H1 (cell line): Measurements from ENCODE around the gene POFUT2. TPM values are rescaled to one million over a fixed set of nuclear protein-coding genes. Genes with fewer than 3 reads are reported as not detected.

Source experiments
- CTCF ChIA-PET: fragments of 300-600 bp; sonication (Branson Sonifier 250); formaldehyde crosslinking; loops from one replicate; lab custom pipeline; 2021; ENCODE audit not compliant: partially characterized antibody; lab: Charles Lee
- POLR2A ChIA-PET: fragments of 300-600 bp; sonication (Branson Sonifier 250); formaldehyde crosslinking; loops from one replicate; lab custom pipeline; 2021; ENCODE audit warnings: inconsistent platforms; ENCODE audit not compliant: partially characterized antibody; lab: Charles Lee
- DNase-seq, 2 experiments: peaks; one replicate each; pipeline versions ENCODE4 v3.0.0 to v3.0.0-alpha.2; 2010 to 2022; ENCODE audit warnings: low spot score in 2 of 2, low read depth in 1 of 2, mixed read lengths in 1 of 2
- FAIRE-seq: peaks from 2 replicates; lab custom pipeline; 2011; peaks lifted over from hg19 to GRCh38; lab: Jason Lieb, UNC
- H2AFZ ChIP-seq: 2 replicates; pipeline ENCODE4 v1.8.1; 2012; ENCODE audit warnings: low read length, inconsistent platforms
- H2AK5ac ChIP-seq: 2 replicates; pipeline ENCODE4 v1.6.1; 2013; ENCODE audit warnings: low read depth, low read length
- H2BK120ac ChIP-seq: replicated peaks from 2 replicates; pipeline ENCODE3; 2013; ENCODE audit warnings: low read depth, low read length, inconsistent platforms
- H2BK12ac ChIP-seq: 2 replicates; pipeline ENCODE4 v1.6.1; 2013; ENCODE audit warnings: low read depth, low read length
- H2BK15ac ChIP-seq: 2 replicates; pipeline ENCODE4 v1.6.1; 2013; ENCODE audit warnings: low read length
- H2BK20ac ChIP-seq: 2 replicates; pipeline ENCODE4 v1.6.1; 2013; ENCODE audit warnings: low read length
- H2BK5ac ChIP-seq: 2 replicates; pipeline ENCODE4 v1.6.1; 2013; ENCODE audit warnings: low read depth, low read length
- H3K14ac ChIP-seq: 2 replicates; pipeline ENCODE4 v1.6.1; 2013; ENCODE audit warnings: inconsistent platforms; ENCODE audit not compliant: insufficient read length
- H3K18ac ChIP-seq: 2 replicates; pipeline ENCODE4 v1.6.1; 2013; ENCODE audit warnings: low read length; ENCODE audit errors: extremely low read depth
- H3K23ac ChIP-seq: 2 replicates; pipeline ENCODE4 v1.6.1; 2013; ENCODE audit warnings: inconsistent platforms; ENCODE audit not compliant: insufficient read length
- H3K23me2 ChIP-seq: 2 replicates; pipeline ENCODE4 v1.6.1; 2013; ENCODE audit warnings: low read depth, low read length
- H3K27ac ChIP-seq: 2 replicates; pipeline ENCODE4 v1.6.1; 2011; ENCODE audit warnings: low read depth, low read length, inconsistent platforms
- H3K27me3 ChIP-seq, 4 experiments: replicated peaks in 1 of 4; 1 replicate in 1 of 4; 2 replicates in 3 of 4; pipeline versions ENCODE4 v1.6.1 to v1.8.1; 2011 to 2013; ENCODE audit warnings: low read length in 3 of 4, mild to moderate bottlenecking in 3 of 4, inconsistent platforms in 2 of 4, mixed read lengths in 2 of 4, moderate library complexity in 1 of 4; ENCODE audit not compliant: control insufficient read depth in 3 of 4, insufficient read depth in 3 of 4; ENCODE audit errors: extremely low read depth in 1 of 4
- H3K36me3 ChIP-seq, 4 experiments: 2 replicates each; pipeline versions ENCODE4 v1.6.1 to v1.8.1; 2011 to 2013; ENCODE audit warnings: mild to moderate bottlenecking in 4 of 4, low read length in 3 of 4, moderate library complexity in 2 of 4, control low read depth in 1 of 4, inconsistent platforms in 1 of 4; ENCODE audit not compliant: insufficient read depth in 4 of 4, control insufficient read depth in 2 of 4
- H3K4ac ChIP-seq: replicated peaks from 2 replicates; pipeline ENCODE3; 2013; ENCODE audit warnings: low read length, low read depth, mixed read lengths, inconsistent platforms; ENCODE audit not compliant: insufficient read length
- H3K4me1 ChIP-seq, 4 experiments: replicated peaks in 1 of 4; 1 replicate in 1 of 4; 2 replicates in 3 of 4; pipeline versions ENCODE4 v1.6.1 to v1.8.1; 2011 to 2013; ENCODE audit warnings: low read length in 3 of 4, inconsistent platforms in 2 of 4, mixed read lengths in 1 of 4; ENCODE audit not compliant: insufficient read depth in 4 of 4, control insufficient read depth in 3 of 4
- H3K4me2 ChIP-seq, 2 experiments: 2 replicates each; pipeline versions ENCODE4 v1.6.1 to v1.8.1; 2011 to 2013; ENCODE audit warnings: low read depth in 2 of 2, low read length in 2 of 2, control low read depth in 1 of 2, inconsistent platforms in 1 of 2, mild to moderate bottlenecking in 1 of 2; ENCODE audit not compliant: insufficient read depth in 1 of 2
- H3K4me3 ChIP-seq, 4 experiments: fragments of 200-600, 300-600 bp in 1 of 4; sonication (generic), shearing (Covaris generic), sonication (Bioruptor Twin) in 1 of 4; 2 replicates each; pipeline versions ENCODE4 v1.5.1 to v1.8.1; 2011 to 2016; ENCODE audit warnings: low read length in 4 of 4, low read depth in 3 of 4, control low read depth in 2 of 4, inconsistent platforms in 2 of 4, mild to moderate bottlenecking in 2 of 4, mixed read lengths in 1 of 4, moderate library complexity in 1 of 4; ENCODE audit not compliant: insufficient read depth in 2 of 4; ENCODE audit errors: extremely low read depth in 1 of 4
- H3K56ac ChIP-seq: replicated peaks from 2 replicates; pipeline ENCODE3; 2013; ENCODE audit warnings: low read depth, mild to moderate bottlenecking, mixed read lengths, low read length, inconsistent platforms; ENCODE audit not compliant: insufficient read length
- H3K79me1 ChIP-seq: 2 replicates; pipeline ENCODE4 v1.6.1; 2013; ENCODE audit warnings: low read depth, low read length, control low read depth
- H3K79me2 ChIP-seq, 2 experiments: 2 replicates each; pipeline versions ENCODE4 v1.6.1 to v1.8.1; 2012 to 2013; ENCODE audit warnings: low read length in 2 of 2, mild to moderate bottlenecking in 2 of 2, inconsistent platforms in 1 of 2; ENCODE audit not compliant: insufficient read depth in 2 of 2, control insufficient read depth in 1 of 2
- H3K9ac ChIP-seq, 4 experiments: replicated peaks in 1 of 4; 1 replicate in 1 of 4; 2 replicates in 3 of 4; pipeline versions ENCODE4 v1.6.1 to v1.8.1; 2011 to 2013; ENCODE audit warnings: low read depth in 3 of 4, low read length in 3 of 4, control low read depth in 2 of 4, mild to moderate bottlenecking in 2 of 4, moderate library complexity in 2 of 4, inconsistent platforms in 1 of 4; ENCODE audit errors: extremely low read depth in 1 of 4
- H3K9me3 ChIP-seq, 2 experiments: 2 replicates each; pipeline versions ENCODE4 v1.6.1 to v1.8.1; 2012 to 2013; ENCODE audit warnings: mild to moderate bottlenecking in 2 of 2, moderate library complexity in 2 of 2, control low read depth in 1 of 2, inconsistent platforms in 1 of 2, low read depth in 1 of 2, low read length in 1 of 2, mixed read lengths in 1 of 2; ENCODE audit not compliant: insufficient read depth in 2 of 2
- H4K20me1 ChIP-seq, 2 experiments: replicated peaks in 1 of 2; 2 replicates each; pipeline versions ENCODE3 to v1.8.1; 2011 to 2013; ENCODE audit warnings: inconsistent platforms in 2 of 2, low read length in 2 of 2, mild to moderate bottlenecking in 1 of 2; ENCODE audit not compliant: insufficient read depth in 2 of 2, control insufficient read depth in 1 of 2
- H4K5ac ChIP-seq: 2 replicates; pipeline ENCODE4 v1.6.1; 2013; ENCODE audit warnings: low read length, low read depth, mixed read lengths, inconsistent platforms; ENCODE audit not compliant: insufficient read length
- H4K8ac ChIP-seq: 2 replicates; pipeline ENCODE4 v1.8.0; 2013; ENCODE audit warnings: mild to moderate bottlenecking, moderate library complexity, low read length, inconsistent platforms; ENCODE audit not compliant: insufficient read depth; ENCODE audit errors: extremely low read depth
- H4K91ac ChIP-seq: replicated peaks from 2 replicates; pipeline ENCODE3; 2013; ENCODE audit warnings: low read length, mixed read lengths, inconsistent platforms; ENCODE audit not compliant: insufficient read length
- BRCA1 ChIP-seq: IDR thresholded peaks from 2 replicates; pipeline ENCODE4 v1.6.1; 2012; ENCODE audit warnings: low read depth, low read length, improper control_type of control experiment
- CBX5 ChIP-seq: fragments of 300-800, 300-1000 bp; sonication (generic); IDR thresholded peaks from 2 replicates; pipeline ENCODE4 v1.7.1; 2016; ENCODE audit warnings: antibody characterized with exemption, low read length, low read depth
- CREB1 ChIP-seq: IDR thresholded peaks from 2 replicates; pipeline ENCODE4 v1.6.1; 2012; ENCODE audit warnings: inconsistent platforms
- RNF2 ChIP-seq: fragments of 200-900, 300-1000 bp; sonication (generic); IDR thresholded peaks from 2 replicates; pipeline ENCODE4 v1.7.1; 2016; ENCODE audit warnings: borderline replicate concordance, low read depth, mild to moderate bottlenecking, antibody characterized with exemption, low read length; ENCODE audit not compliant: poor library complexity, severe bottlenecking; ENCODE audit errors: missing control alignments
- SIN3A ChIP-seq, 2 experiments: IDR thresholded peaks in 1 of 2; conservative IDR thresholded peaks in 1 of 2; 2 replicates each; pipeline ENCODE4 v1.6.1; 2011 to 2012; ENCODE audit warnings: low read length in 2 of 2, improper control_type of control experiment in 1 of 2, low read depth in 1 of 2, mild to moderate bottlenecking in 1 of 2
- SIX5 ChIP-seq: IDR thresholded peaks from 2 replicates; pipeline ENCODE4 v1.6.1; 2011; ENCODE audit warnings: mild to moderate bottlenecking, low read depth, low read length
- SRF ChIP-seq: IDR thresholded peaks from 2 replicates; pipeline ENCODE4 v1.6.1; 2011; ENCODE audit warnings: mild to moderate bottlenecking, low read depth, low read length, moderate library complexity
- TCF12 ChIP-seq: IDR thresholded peaks from 2 replicates; pipeline ENCODE4 v1.6.1; 2011; ENCODE audit warnings: low read depth, mild to moderate bottlenecking, low read length
- USF2 ChIP-seq: IDR thresholded peaks from 2 replicates; pipeline ENCODE4 v1.6.1; 2011; ENCODE audit warnings: low read length, improper control_type of control experiment
- WGBS, 2 experiments: shearing (Covaris generic) in 1 of 2; methylation state at CpG; one replicate each; pipeline versions ENCODE4 v1.1.6 to v1.1.7; 2013 to 2015; ENCODE audit warnings: low lambda C conversion rate in 2 of 2, mixed read lengths in 2 of 2, inconsistent platforms in 1 of 2, low coverage in 1 of 2, missing lambda C conversion rate in 1 of 2; ENCODE audit not compliant: insufficient replicate concordance in 2 of 2, insufficient coverage in 1 of 2, insufficient read length in 1 of 2; ENCODE audit errors: extremely low coverage in 1 of 2, missing lambda C conversion rate in 1 of 2; 5-methylcytosine and 5-hydroxymethylcytosine counted together
- polyA plus RNA-seq, 7 experiments: library from polyadenylated mRNA; depleted of rRNA in 3 of 7; stranded (reverse) in 5 of 7; unstranded in 2 of 7; fragments of >200 nt in 5 of 7; fragments of 200-250 nt in 2 of 7; gene quantifications; 1 replicate in 5 of 7; 2 replicates in 1 of 7; 4 replicates in 1 of 7; pipeline versions ENCODE4 v1.2.1 to v1.2.3, GENCODE V29; 2011 to 2013; ENCODE audit warnings: missing spikeins in 2 of 7, mixed read lengths in 2 of 7
- total RNA-seq: library from RNA; stranded (reverse); fragmentation: NEBNext Ultra II Directional; extraction: Animal tissue kit (Norgen Biotek cat#: 25700); gene quantifications from 2 replicates; pipeline ENCODE4 v1.2.1, GENCODE V29; 2021

The POFUT2 gene
- total and polyA plus RNA-seq, 2 of the 8 experiments (the other 6 are each of a cell fraction or from before 2014, with no cell fraction given), result 13.7 to 32.1 TPM

GRCh38 chr21:45244799-45245340, 42.8 kb downstream of the POFUT2 start:
- no peak for DNase-seq
- TF ChIP-seq RNF2, result no peak
- no peak for TF ChIP-seq TCF12
- TF ChIP-seq SIX5, result no peak
- no peak for TF ChIP-seq SIN3A (conservative IDR thresholded peaks at IDR 0.05 in 1 of 2, IDR thresholded peaks at IDR 0.05 in 1 of 2; ENCODE audit: low read depth in 1 of 2, low read length in 2 of 2)
- TF ChIP-seq BRCA1, result no peak
- TF ChIP-seq CBX5, result no peak
- no peak for TF ChIP-seq SRF
- no peak for TF ChIP-seq USF2
- no peak for TF ChIP-seq CREB1

More at GRCh38 chr21:45244799-45245340, 42.8 kb downstream of the POFUT2 start:
- no peak overlapping the region; the same call in 1 of the 2 replicates for H2AFZ ChIP-seq
- no peak overlapping the region for H3K56ac ChIP-seq
- H2BK15ac ChIP-seq, result no peak overlapping the region
- POLR2A ChIA-PET, result interaction anchor here (1.1 kb wide), 1 partner anchor 9 kb away, joined by 3 read pairs; no protein-coding TSS in a partner anchor
- H3K79me1 ChIP-seq, result no peaks in the 10 kb centered on the region
- peaks cover 0 to 13% (median 7%) of the 10 kb centered on the region in 4 experiments; a peak in 5 of 7 replicates for H3K4me1 ChIP-seq
- H4K20me1 ChIP-seq, result no peaks in the 10 kb centered on the region
- no peak overlapping the region for H4K5ac ChIP-seq
- no peaks in the 10 kb centered on the region for H3K79me2 ChIP-seq
- no peak overlapping the region for H2BK12ac ChIP-seq
- H3K4me2 ChIP-seq, result no peak overlapping the region
- no peak overlapping the region; the same call in 1 of the 2 replicates for H4K8ac ChIP-seq
- CTCF ChIA-PET, result no interaction called here
- H3K14ac ChIP-seq, result no peak overlapping the region
- no peak overlapping the region for H2BK5ac ChIP-seq
- H3K36me3 ChIP-seq, result no peaks in the 10 kb centered on the region
- H3K18ac ChIP-seq, result no peak overlapping the region
- no peak overlapping the region for H2BK120ac ChIP-seq
- no peaks in the 10 kb centered on the region; a peak in 1 of 7 replicates for H3K27me3 ChIP-seq
- no peak overlapping the region for H3K27ac ChIP-seq
- no peak overlapping the region for H3K9ac ChIP-seq
- H2AK5ac ChIP-seq, result no peak overlapping the region
- H3K4ac ChIP-seq, result no peak overlapping the region
- no peak for FAIRE-seq
- no peak overlapping the region for H4K91ac ChIP-seq
- WGBS, 2 experiments, result 83% methylated on average over 7 of the region's 8 CpGs; no CpG with 5 or more reads in 1 of the 2 experiments
- no peaks in the 10 kb centered on the region for H3K23me2 ChIP-seq
- H3K9me3 ChIP-seq, result peaks cover 6 to 15% of the 10 kb centered on the region in 2 experiments; a peak in 3 of 4 replicates
- no peak overlapping the region for H3K23ac ChIP-seq
- H3K4me3 ChIP-seq, result no peak overlapping the region
- no peak overlapping the region for H2BK20ac ChIP-seq
